ENCODE measurements around the gene DPP7. TPM values are rescaled to one million over a fixed set of nuclear protein-coding genes. Genes with fewer than 3 reads are reported as not detected.

DPP7 gene
- polyA plus RNA-seq, 1 of the 3 experiments (the other 2 are of a cell fraction): 127 TPM

DNA sequence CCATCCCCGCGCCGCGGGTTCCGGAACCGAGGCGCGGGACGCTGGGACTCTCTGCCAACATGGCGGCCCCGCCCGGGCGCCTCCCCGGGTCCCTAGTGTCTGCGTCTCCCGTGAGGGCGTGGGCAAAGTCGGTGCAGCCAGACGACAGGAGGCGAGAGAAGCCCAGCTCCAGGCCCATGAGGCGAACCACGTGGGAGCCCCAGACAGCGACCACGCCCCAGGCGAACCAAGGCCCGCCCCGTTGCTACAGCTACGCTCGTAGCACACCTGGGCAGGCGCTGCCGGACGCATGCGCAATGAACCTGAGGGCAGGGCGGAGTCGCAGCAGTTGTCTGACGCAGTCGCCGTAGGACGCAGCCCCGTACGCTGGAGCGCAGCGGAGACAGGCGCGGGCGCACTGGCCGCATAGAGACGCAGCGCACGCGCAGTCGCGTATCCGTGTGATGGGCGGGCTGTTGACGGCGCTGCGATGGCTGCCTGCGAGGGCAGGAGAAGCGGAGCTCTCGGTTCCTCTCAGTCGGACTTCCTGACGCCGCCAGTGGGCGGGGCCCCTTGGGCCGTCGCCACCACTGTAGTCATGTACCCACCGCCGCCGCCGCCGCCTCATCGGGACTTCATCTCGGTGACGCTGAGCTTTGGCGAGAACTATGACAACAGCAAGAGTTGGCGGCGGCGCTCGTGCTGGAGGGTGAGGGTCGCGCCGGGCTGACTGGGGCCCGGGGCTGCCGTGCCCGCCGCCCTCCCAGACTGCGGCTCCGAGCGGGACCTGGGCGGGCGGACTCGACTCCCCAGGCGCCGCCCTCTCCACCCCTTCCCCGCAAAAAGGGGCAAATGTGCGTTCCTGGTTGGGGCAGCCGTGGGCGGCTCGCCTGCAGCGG lies 27.8 kb downstream of the DPP7 start, which contains the start of gene MAN1B1 (continued):
- TF ChIP-seq CTCF (IDR thresholded peaks at IDR 0.05) (no peak), YY1 (IDR thresholded peaks at IDR 0.05; ENCODE audit: low read depth) (peak; percentile 86), SIN3A (IDR thresholded peaks at IDR 0.05; ENCODE audit: borderline replicate concordance, low read depth, low read length) (peak; percentile 77), FOXM1 (IDR thresholded peaks at IDR 0.05; ENCODE audit: low read depth) (no peak)

DNA sequence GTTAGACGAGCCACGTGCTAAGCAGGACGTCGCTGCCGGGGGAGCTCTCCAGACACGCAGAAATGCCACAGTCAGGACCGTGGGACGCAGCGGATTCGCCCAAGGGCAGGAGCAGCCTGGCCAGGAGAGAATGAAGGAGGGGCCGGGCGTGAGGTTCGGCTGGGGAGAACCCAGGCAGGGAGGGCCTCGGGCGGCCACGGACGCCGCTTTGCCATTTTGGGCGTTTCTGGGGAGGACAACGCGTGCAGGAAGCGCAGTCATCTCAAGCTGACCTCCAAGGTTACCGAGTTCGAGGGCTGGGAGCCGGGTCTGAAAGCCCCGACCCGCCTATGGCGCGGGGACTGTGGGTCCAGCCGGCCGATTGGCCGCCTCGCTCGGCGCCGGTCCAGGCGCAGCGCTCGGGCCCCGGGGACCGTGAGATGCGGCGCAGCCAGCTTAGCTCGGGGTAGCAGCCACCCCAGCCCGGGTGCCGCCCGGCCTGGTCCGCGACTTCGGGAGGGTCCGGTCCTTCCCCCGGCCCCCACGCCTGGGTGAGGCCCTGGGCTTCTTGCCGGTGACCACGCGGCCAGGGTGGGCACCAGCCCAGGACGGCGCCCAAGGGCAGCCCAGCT lies 28.5 kb downstream of the DPP7 start:
- Histone ChIP-seq H3K9me2 (no peaks in the 10 kb centered on the region), H3F3A (replicated peaks; ENCODE audit: insufficient read depth) (peaks cover 18% of the 10 kb centered on the region), H3K4me2 (peak overlapping the region; percentile 99), H3K27ac (ENCODE audit: low read depth in 2 of 2, low read length in 1 of 2) (peak overlapping the region; percentile 57 to 76), H3K9ac (peak overlapping the region; percentile 74), H3K36me3 (replicated peaks in 1 of 2; ENCODE audit: control insufficient read depth in 1 of 2, insufficient read depth in 2 of 2, low read length in 1 of 2) (peaks cover 6 to 13% of the 10 kb centered on the region in 2 experiments), H3K4me1 (ENCODE audit: control insufficient read depth in 1 of 2, insufficient read depth in 2 of 2, low read depth in 1 of 2, low read length in 1 of 2) (peaks cover 13 to 21% of the 10 kb centered on the region in 2 experiments), H3K9me3 (no peaks in the 10 kb centered on the region), H4K20me1 (ENCODE audit: insufficient read depth) (no peaks in the 10 kb centered on the region), H3K4me3 (ENCODE audit: low read depth in 2 of 2, low read length in 1 of 2) (peak overlapping the region; percentile 80 to 93), H3K79me2 (ENCODE audit: insufficient read depth) (peaks cover 14% of the 10 kb centered on the region; the same call in 1 of the 2 replicates), H3K27me3 (ENCODE audit: insufficient read depth) (no peaks in the 10 kb centered on the region), H2AFZ (ENCODE audit: low read depth) (peak overlapping the region; percentile 50; the same call in 1 of the 2 replicates)
- POLR2A ChIA-PET: interaction anchor here (1.0 to 2.1 kb wide), 7 partner anchors 9 to 154 kb away, joined by 3 to 21 read pairs (median 6); partner anchors contain the start of genes GRIN1, NPDC1, SAPCD2 and TUBB4B
- DNase-seq: peak; percentile 69
- 35% methylated on average over 10 of the region's 58 CpGs for WGBS (ENCODE audit: low lambda C conversion rate)
- CTCF ChIA-PET: interaction anchor here (0.6 to 2.1 kb wide), 10 partner anchors 16 to 243 kb away, joined by 3 to 17 read pairs (median 4); partner anchors contain the start of genes AJM1, NPDC1, RNF224 and SAPCD2
- TF ChIP-seq, protein P1, sequence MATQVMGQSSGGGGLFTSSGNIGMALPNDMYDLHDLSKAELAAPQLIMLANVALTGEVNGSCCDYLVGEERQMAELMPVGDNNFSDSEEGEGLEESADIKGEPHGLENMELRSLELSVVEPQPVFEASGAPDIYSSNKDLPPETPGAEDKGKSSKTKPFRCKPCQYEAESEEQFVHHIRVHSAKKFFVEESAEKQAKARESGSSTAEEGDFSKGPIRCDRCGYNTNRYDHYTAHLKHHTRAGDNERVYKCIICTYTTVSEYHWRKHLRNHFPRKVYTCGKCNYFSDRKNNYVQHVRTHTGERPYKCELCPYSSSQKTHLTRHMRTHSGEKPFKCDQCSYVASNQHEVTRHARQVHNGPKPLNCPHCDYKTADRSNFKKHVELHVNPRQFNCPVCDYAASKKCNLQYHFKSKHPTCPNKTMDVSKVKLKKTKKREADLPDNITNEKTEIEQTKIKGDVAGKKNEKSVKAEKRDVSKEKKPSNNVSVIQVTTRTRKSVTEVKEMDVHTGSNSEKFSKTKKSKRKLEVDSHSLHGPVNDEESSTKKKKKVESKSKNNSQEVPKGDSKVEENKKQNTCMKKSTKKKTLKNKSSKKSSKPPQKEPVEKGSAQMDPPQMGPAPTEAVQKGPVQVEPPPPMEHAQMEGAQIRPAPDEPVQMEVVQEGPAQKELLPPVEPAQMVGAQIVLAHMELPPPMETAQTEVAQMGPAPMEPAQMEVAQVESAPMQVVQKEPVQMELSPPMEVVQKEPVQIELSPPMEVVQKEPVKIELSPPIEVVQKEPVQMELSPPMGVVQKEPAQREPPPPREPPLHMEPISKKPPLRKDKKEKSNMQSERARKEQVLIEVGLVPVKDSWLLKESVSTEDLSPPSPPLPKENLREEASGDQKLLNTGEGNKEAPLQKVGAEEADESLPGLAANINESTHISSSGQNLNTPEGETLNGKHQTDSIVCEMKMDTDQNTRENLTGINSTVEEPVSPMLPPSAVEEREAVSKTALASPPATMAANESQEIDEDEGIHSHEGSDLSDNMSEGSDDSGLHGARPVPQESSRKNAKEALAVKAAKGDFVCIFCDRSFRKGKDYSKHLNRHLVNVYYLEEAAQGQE (IDR thresholded peaks at IDR 0.05; ENCODE audit: low read depth, low read length): no peak
- TF ChIP-seq RCOR1 (IDR thresholded peaks at IDR 0.05; ENCODE audit: low read length): no peak
- no peak for TF ChIP-seq NFIC (IDR thresholded peaks at IDR 0.05; ENCODE audit: borderline replicate concordance)
- TF ChIP-seq, protein P2, sequence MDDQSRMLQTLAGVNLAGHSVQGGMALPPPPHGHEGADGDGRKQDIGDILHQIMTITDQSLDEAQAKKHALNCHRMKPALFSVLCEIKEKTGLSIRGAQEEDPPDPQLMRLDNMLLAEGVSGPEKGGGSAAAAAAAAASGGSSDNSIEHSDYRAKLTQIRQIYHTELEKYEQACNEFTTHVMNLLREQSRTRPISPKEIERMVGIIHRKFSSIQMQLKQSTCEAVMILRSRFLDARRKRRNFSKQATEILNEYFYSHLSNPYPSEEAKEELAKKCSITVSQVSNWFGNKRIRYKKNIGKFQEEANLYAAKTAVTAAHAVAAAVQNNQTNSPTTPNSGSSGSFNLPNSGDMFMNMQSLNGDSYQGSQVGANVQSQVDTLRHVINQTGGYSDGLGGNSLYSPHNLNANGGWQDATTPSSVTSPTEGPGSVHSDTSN (IDR thresholded peaks at IDR 0.05): no peak
- TF ChIP-seq SIN3A (IDR thresholded peaks at IDR 0.05; ENCODE audit: borderline replicate concordance, low read depth, low read length): no peak
- TF ChIP-seq RXRA (IDR thresholded peaks at IDR 0.05; ENCODE audit: borderline replicate concordance, low read depth): no peak
- no peak for TF ChIP-seq TCF12 (IDR thresholded peaks at IDR 0.05)
- TF ChIP-seq RFX5 (IDR thresholded peaks at IDR 0.05; ENCODE audit: low read length): no peak
- no peak for TF ChIP-seq TEAD4 (IDR thresholded peaks at IDR 0.05; ENCODE audit: borderline replicate concordance, insufficient read depth)
- TF ChIP-seq ELF1 (IDR thresholded peaks at IDR 0.05): no peak
- TF ChIP-seq, protein P3, sequence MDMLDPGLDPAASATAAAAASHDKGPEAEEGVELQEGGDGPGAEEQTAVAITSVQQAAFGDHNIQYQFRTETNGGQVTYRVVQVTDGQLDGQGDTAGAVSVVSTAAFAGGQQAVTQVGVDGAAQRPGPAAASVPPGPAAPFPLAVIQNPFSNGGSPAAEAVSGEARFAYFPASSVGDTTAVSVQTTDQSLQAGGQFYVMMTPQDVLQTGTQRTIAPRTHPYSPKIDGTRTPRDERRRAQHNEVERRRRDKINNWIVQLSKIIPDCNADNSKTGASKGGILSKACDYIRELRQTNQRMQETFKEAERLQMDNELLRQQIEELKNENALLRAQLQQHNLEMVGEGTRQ (IDR thresholded peaks at IDR 0.05; ENCODE audit: borderline replicate concordance, low read depth, low read length): no peak
- TF ChIP-seq ZBTB33 (IDR thresholded peaks at IDR 0.05; ENCODE audit: borderline replicate concordance, low read depth): no peak
- TF ChIP-seq RAD21 (IDR thresholded peaks at IDR 0.05; ENCODE audit: low read length): no peak
- TF ChIP-seq TAF1 (IDR thresholded peaks at IDR 0.05; ENCODE audit: borderline replicate concordance, low read depth, low read length): no peak
- TF ChIP-seq, protein P4, sequence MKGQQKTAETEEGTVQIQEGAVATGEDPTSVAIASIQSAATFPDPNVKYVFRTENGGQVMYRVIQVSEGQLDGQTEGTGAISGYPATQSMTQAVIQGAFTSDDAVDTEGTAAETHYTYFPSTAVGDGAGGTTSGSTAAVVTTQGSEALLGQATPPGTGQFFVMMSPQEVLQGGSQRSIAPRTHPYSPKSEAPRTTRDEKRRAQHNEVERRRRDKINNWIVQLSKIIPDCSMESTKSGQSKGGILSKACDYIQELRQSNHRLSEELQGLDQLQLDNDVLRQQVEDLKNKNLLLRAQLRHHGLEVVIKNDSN (IDR thresholded peaks at IDR 0.05; ENCODE audit: borderline replicate concordance, low read depth): no peak

Measured in SK-N-SH (cell line).